H1 (cell line): ENCODE measurements around the gene SYNDIG1. TPM values are rescaled to one million over a fixed set of nuclear protein-coding genes. Genes with fewer than 3 reads are reported as not detected.
A peak's percentile ranks its signal among the peaks of the same experiment; 100 is the strongest.

ENCODE experiments used
- CTCF ChIA-PET: fragments of 300-600 bp; sonication (Branson Sonifier 250); formaldehyde crosslinking; loops from one replicate; lab custom pipeline; 2021; ENCODE audit not compliant: partially characterized antibody; lab: Charles Lee
- POLR2A ChIA-PET: fragments of 300-600 bp; sonication (Branson Sonifier 250); formaldehyde crosslinking; loops from one replicate; lab custom pipeline; 2021; ENCODE audit warnings: inconsistent platforms; ENCODE audit not compliant: partially characterized antibody; lab: Charles Lee
- DNase-seq, 2 experiments: peaks; one replicate each; pipeline versions ENCODE4 v3.0.0 to v3.0.0-alpha.2; 2010 to 2022; ENCODE audit warnings: low spot score in 2 of 2, low read depth in 1 of 2, mixed read lengths in 1 of 2
- FAIRE-seq: peaks from 2 replicates; lab custom pipeline; 2011; peaks lifted over from hg19 to GRCh38; lab: Jason Lieb, UNC
- H2AFZ ChIP-seq: 2 replicates; pipeline ENCODE4 v1.8.1; 2012; ENCODE audit warnings: low read length, inconsistent platforms
- H2AK5ac ChIP-seq: 2 replicates; pipeline ENCODE4 v1.6.1; 2013; ENCODE audit warnings: low read depth, low read length
- H2BK120ac ChIP-seq: replicated peaks from 2 replicates; pipeline ENCODE3; 2013; ENCODE audit warnings: low read depth, low read length, inconsistent platforms
- H2BK12ac ChIP-seq: 2 replicates; pipeline ENCODE4 v1.6.1; 2013; ENCODE audit warnings: low read depth, low read length
- H2BK15ac ChIP-seq: 2 replicates; pipeline ENCODE4 v1.6.1; 2013; ENCODE audit warnings: low read length
- H2BK20ac ChIP-seq: 2 replicates; pipeline ENCODE4 v1.6.1; 2013; ENCODE audit warnings: low read length
- H2BK5ac ChIP-seq: 2 replicates; pipeline ENCODE4 v1.6.1; 2013; ENCODE audit warnings: low read depth, low read length
- H3K14ac ChIP-seq: 2 replicates; pipeline ENCODE4 v1.6.1; 2013; ENCODE audit warnings: inconsistent platforms; ENCODE audit not compliant: insufficient read length
- H3K18ac ChIP-seq: 2 replicates; pipeline ENCODE4 v1.6.1; 2013; ENCODE audit warnings: low read length; ENCODE audit errors: extremely low read depth
- H3K23ac ChIP-seq: 2 replicates; pipeline ENCODE4 v1.6.1; 2013; ENCODE audit warnings: inconsistent platforms; ENCODE audit not compliant: insufficient read length
- H3K23me2 ChIP-seq: 2 replicates; pipeline ENCODE4 v1.6.1; 2013; ENCODE audit warnings: low read depth, low read length
- H3K27ac ChIP-seq: 2 replicates; pipeline ENCODE4 v1.6.1; 2011; ENCODE audit warnings: low read depth, low read length, inconsistent platforms
- H3K27me3 ChIP-seq, 4 experiments: replicated peaks in 1 of 4; 1 replicate in 1 of 4; 2 replicates in 3 of 4; pipeline versions ENCODE4 v1.6.1 to v1.8.1; 2011 to 2013; ENCODE audit warnings: low read length in 3 of 4, mild to moderate bottlenecking in 3 of 4, inconsistent platforms in 2 of 4, mixed read lengths in 2 of 4, moderate library complexity in 1 of 4; ENCODE audit not compliant: control insufficient read depth in 3 of 4, insufficient read depth in 3 of 4; ENCODE audit errors: extremely low read depth in 1 of 4
- H3K36me3 ChIP-seq, 4 experiments: 2 replicates each; pipeline versions ENCODE4 v1.6.1 to v1.8.1; 2011 to 2013; ENCODE audit warnings: mild to moderate bottlenecking in 4 of 4, low read length in 3 of 4, moderate library complexity in 2 of 4, control low read depth in 1 of 4, inconsistent platforms in 1 of 4; ENCODE audit not compliant: insufficient read depth in 4 of 4, control insufficient read depth in 2 of 4
- H3K4ac ChIP-seq: replicated peaks from 2 replicates; pipeline ENCODE3; 2013; ENCODE audit warnings: low read length, low read depth, mixed read lengths, inconsistent platforms; ENCODE audit not compliant: insufficient read length
- H3K4me1 ChIP-seq, 4 experiments: replicated peaks in 1 of 4; 1 replicate in 1 of 4; 2 replicates in 3 of 4; pipeline versions ENCODE4 v1.6.1 to v1.8.1; 2011 to 2013; ENCODE audit warnings: low read length in 3 of 4, inconsistent platforms in 2 of 4, mixed read lengths in 1 of 4; ENCODE audit not compliant: insufficient read depth in 4 of 4, control insufficient read depth in 3 of 4
- H3K4me2 ChIP-seq, 2 experiments: 2 replicates each; pipeline versions ENCODE4 v1.6.1 to v1.8.1; 2011 to 2013; ENCODE audit warnings: low read depth in 2 of 2, low read length in 2 of 2, control low read depth in 1 of 2, inconsistent platforms in 1 of 2, mild to moderate bottlenecking in 1 of 2; ENCODE audit not compliant: insufficient read depth in 1 of 2
- H3K4me3 ChIP-seq, 4 experiments: fragments of 200-600, 300-600 bp in 1 of 4; sonication (generic), shearing (Covaris generic), sonication (Bioruptor Twin) in 1 of 4; 2 replicates each; pipeline versions ENCODE4 v1.5.1 to v1.8.1; 2011 to 2016; ENCODE audit warnings: low read length in 4 of 4, low read depth in 3 of 4, control low read depth in 2 of 4, inconsistent platforms in 2 of 4, mild to moderate bottlenecking in 2 of 4, mixed read lengths in 1 of 4, moderate library complexity in 1 of 4; ENCODE audit not compliant: insufficient read depth in 2 of 4; ENCODE audit errors: extremely low read depth in 1 of 4
- H3K56ac ChIP-seq: replicated peaks from 2 replicates; pipeline ENCODE3; 2013; ENCODE audit warnings: low read depth, mild to moderate bottlenecking, mixed read lengths, low read length, inconsistent platforms; ENCODE audit not compliant: insufficient read length
- H3K79me1 ChIP-seq: 2 replicates; pipeline ENCODE4 v1.6.1; 2013; ENCODE audit warnings: low read depth, low read length, control low read depth
- H3K79me2 ChIP-seq, 2 experiments: 2 replicates each; pipeline versions ENCODE4 v1.6.1 to v1.8.1; 2012 to 2013; ENCODE audit warnings: low read length in 2 of 2, mild to moderate bottlenecking in 2 of 2, inconsistent platforms in 1 of 2; ENCODE audit not compliant: insufficient read depth in 2 of 2, control insufficient read depth in 1 of 2
- H3K9ac ChIP-seq, 4 experiments: replicated peaks in 1 of 4; 1 replicate in 1 of 4; 2 replicates in 3 of 4; pipeline versions ENCODE4 v1.6.1 to v1.8.1; 2011 to 2013; ENCODE audit warnings: low read depth in 3 of 4, low read length in 3 of 4, control low read depth in 2 of 4, mild to moderate bottlenecking in 2 of 4, moderate library complexity in 2 of 4, inconsistent platforms in 1 of 4; ENCODE audit errors: extremely low read depth in 1 of 4
- H3K9me3 ChIP-seq, 2 experiments: 2 replicates each; pipeline versions ENCODE4 v1.6.1 to v1.8.1; 2012 to 2013; ENCODE audit warnings: mild to moderate bottlenecking in 2 of 2, moderate library complexity in 2 of 2, control low read depth in 1 of 2, inconsistent platforms in 1 of 2, low read depth in 1 of 2, low read length in 1 of 2, mixed read lengths in 1 of 2; ENCODE audit not compliant: insufficient read depth in 2 of 2
- H4K20me1 ChIP-seq, 2 experiments: replicated peaks in 1 of 2; 2 replicates each; pipeline versions ENCODE3 to v1.8.1; 2011 to 2013; ENCODE audit warnings: inconsistent platforms in 2 of 2, low read length in 2 of 2, mild to moderate bottlenecking in 1 of 2; ENCODE audit not compliant: insufficient read depth in 2 of 2, control insufficient read depth in 1 of 2
- H4K5ac ChIP-seq: 2 replicates; pipeline ENCODE4 v1.6.1; 2013; ENCODE audit warnings: low read length, low read depth, mixed read lengths, inconsistent platforms; ENCODE audit not compliant: insufficient read length
- H4K8ac ChIP-seq: 2 replicates; pipeline ENCODE4 v1.8.0; 2013; ENCODE audit warnings: mild to moderate bottlenecking, moderate library complexity, low read length, inconsistent platforms; ENCODE audit not compliant: insufficient read depth; ENCODE audit errors: extremely low read depth
- H4K91ac ChIP-seq: replicated peaks from 2 replicates; pipeline ENCODE3; 2013; ENCODE audit warnings: low read length, mixed read lengths, inconsistent platforms; ENCODE audit not compliant: insufficient read length
- ATF3 ChIP-seq: IDR thresholded peaks from 2 replicates; pipeline ENCODE4 v1.6.1; 2011; ENCODE audit warnings: low read depth, mild to moderate bottlenecking, low read length; ENCODE audit not compliant: insufficient read depth
- CBX5 ChIP-seq: fragments of 300-800, 300-1000 bp; sonication (generic); IDR thresholded peaks from 2 replicates; pipeline ENCODE4 v1.7.1; 2016; ENCODE audit warnings: antibody characterized with exemption, low read length, low read depth
- POLR2A ChIP-seq, 2 experiments: IDR thresholded peaks; 1 replicate in 1 of 2; 2 replicates in 1 of 2; pipeline ENCODE4 v1.6.1; 2011; ENCODE audit warnings: low read depth in 2 of 2, low read length in 2 of 2, mild to moderate bottlenecking in 2 of 2; ENCODE audit errors: control extremely low read depth in 1 of 2
- POU5F1 ChIP-seq: IDR thresholded peaks from 2 replicates; pipeline ENCODE4 v1.6.1; 2011; ENCODE audit warnings: low read depth, mild to moderate bottlenecking, low read length, moderate library complexity
- SP2 ChIP-seq: IDR thresholded peaks from 2 replicates; pipeline ENCODE4 v1.6.1; 2012; ENCODE audit warnings: mild to moderate bottlenecking, low read length, inconsistent platforms
- TAF7 ChIP-seq: optimal IDR thresholded peaks from 2 replicates; pipeline ENCODE3; 2011; ENCODE audit warnings: low read depth, mild to moderate bottlenecking, inconsistent platforms, low read length, moderate library complexity, borderline replicate concordance
- WGBS, 2 experiments: shearing (Covaris generic) in 1 of 2; methylation state at CpG; one replicate each; pipeline versions ENCODE4 v1.1.6 to v1.1.7; 2013 to 2015; ENCODE audit warnings: low lambda C conversion rate in 2 of 2, mixed read lengths in 2 of 2, inconsistent platforms in 1 of 2, low coverage in 1 of 2, missing lambda C conversion rate in 1 of 2; ENCODE audit not compliant: insufficient replicate concordance in 2 of 2, insufficient coverage in 1 of 2, insufficient read length in 1 of 2; ENCODE audit errors: extremely low coverage in 1 of 2, missing lambda C conversion rate in 1 of 2; 5-methylcytosine and 5-hydroxymethylcytosine counted together
- polyA plus RNA-seq, 7 experiments: library from polyadenylated mRNA; depleted of rRNA in 3 of 7; stranded (reverse) in 5 of 7; unstranded in 2 of 7; fragments of >200 nt in 5 of 7; fragments of 200-250 nt in 2 of 7; gene quantifications; 1 replicate in 5 of 7; 2 replicates in 1 of 7; 4 replicates in 1 of 7; pipeline versions ENCODE4 v1.2.1 to v1.2.3, GENCODE V29; 2011 to 2013; ENCODE audit warnings: missing spikeins in 2 of 7, mixed read lengths in 2 of 7
- total RNA-seq: library from RNA; stranded (reverse); fragmentation: NEBNext Ultra II Directional; extraction: Animal tissue kit (Norgen Biotek cat#: 25700); gene quantifications from 2 replicates; pipeline ENCODE4 v1.2.1, GENCODE V29; 2021
- TF ChIP-seq, protein P1 (sequence below), 3 experiments: IDR thresholded peaks; 1 replicate in 2 of 3; 2 replicates in 1 of 3; pipeline versions ENCODE4 v1.5.1 to v1.6.1; 2011; ENCODE audit warnings: low read length in 3 of 3, mild to moderate bottlenecking in 3 of 3, inconsistent platforms in 2 of 3, low read depth in 1 of 3, moderate library complexity in 1 of 3; ENCODE audit not compliant: insufficient read depth in 1 of 3; ENCODE audit errors: control extremely low read depth in 1 of 3

The SYNDIG1 gene
- total and polyA plus RNA-seq, 2 of the 8 experiments (the other 6 are each of a cell fraction or from before 2014, with no cell fraction given), result 6.5 to 7.8 TPM

- DNase-seq (no peak), FAIRE-seq (no peak)
- Histone ChIP-seq H3K23ac (no peak overlapping the region), H4K5ac (no peak overlapping the region), H3K14ac (no peak overlapping the region), H4K91ac (no peak overlapping the region), H3K4ac (no peak overlapping the region), H2BK120ac (no peak overlapping the region), H2BK12ac (no peak overlapping the region), H4K8ac (peak overlapping the region; percentile 45), H2BK20ac (no peak overlapping the region), H3K4me3 (no peak overlapping the region), H3K4me1 (no peaks in the 10 kb centered on the region; a peak in 1 of 7 replicates), H3K27ac (no peak overlapping the region), H4K20me1 (peaks cover 5 to 6% of the 10 kb centered on the region in 2 experiments), H3K23me2 (no peaks in the 10 kb centered on the region; the same call in 1 of the 2 replicates), H2BK5ac (no peak overlapping the region), H3K56ac (no peak overlapping the region), H3K18ac (no peak overlapping the region), H3K79me1 (no peaks in the 10 kb centered on the region), H3K9ac (no peak overlapping the region), H2BK15ac (no peak overlapping the region), H3K36me3 (no peaks in the 10 kb centered on the region), H3K4me2 (no peak overlapping the region), H3K9me3 (no peaks in the 10 kb centered on the region), H3K27me3 (no peaks in the 10 kb centered on the region), H2AFZ (no peak overlapping the region), H3K79me2 (no peaks in the 10 kb centered on the region), H2AK5ac (no peak overlapping the region)
- 91% methylated on average over 10 of the region's 10 CpGs; no CpG with 5 or more reads in 1 of the 2 experiments for WGBS, 2 experiments
- POLR2A ChIA-PET, result no interaction called here
- CTCF ChIA-PET, result no interaction called here
- no peak for TF ChIP-seq POLR2A (IDR thresholded peaks at IDR 0.05; ENCODE audit: control extremely low read depth in 1 of 2, low read depth in 2 of 2, low read length in 2 of 2)
- TF ChIP-seq CBX5, result no peak
- no peak for TF ChIP-seq ATF3
- TF ChIP-seq, protein P1, sequence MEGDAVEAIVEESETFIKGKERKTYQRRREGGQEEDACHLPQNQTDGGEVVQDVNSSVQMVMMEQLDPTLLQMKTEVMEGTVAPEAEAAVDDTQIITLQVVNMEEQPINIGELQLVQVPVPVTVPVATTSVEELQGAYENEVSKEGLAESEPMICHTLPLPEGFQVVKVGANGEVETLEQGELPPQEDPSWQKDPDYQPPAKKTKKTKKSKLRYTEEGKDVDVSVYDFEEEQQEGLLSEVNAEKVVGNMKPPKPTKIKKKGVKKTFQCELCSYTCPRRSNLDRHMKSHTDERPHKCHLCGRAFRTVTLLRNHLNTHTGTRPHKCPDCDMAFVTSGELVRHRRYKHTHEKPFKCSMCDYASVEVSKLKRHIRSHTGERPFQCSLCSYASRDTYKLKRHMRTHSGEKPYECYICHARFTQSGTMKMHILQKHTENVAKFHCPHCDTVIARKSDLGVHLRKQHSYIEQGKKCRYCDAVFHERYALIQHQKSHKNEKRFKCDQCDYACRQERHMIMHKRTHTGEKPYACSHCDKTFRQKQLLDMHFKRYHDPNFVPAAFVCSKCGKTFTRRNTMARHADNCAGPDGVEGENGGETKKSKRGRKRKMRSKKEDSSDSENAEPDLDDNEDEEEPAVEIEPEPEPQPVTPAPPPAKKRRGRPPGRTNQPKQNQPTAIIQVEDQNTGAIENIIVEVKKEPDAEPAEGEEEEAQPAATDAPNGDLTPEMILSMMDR (IDR thresholded peaks at IDR 0.05; ENCODE audit: control extremely low read depth in 1 of 3, insufficient read depth in 1 of 3, low read depth in 1 of 3, low read length in 3 of 3), result no peak
- no peak for TF ChIP-seq TAF7
- TF ChIP-seq SP2, result no peak
- no peak for TF ChIP-seq POU5F1
Measured at GRCh38 chr20:24579475-24579874, 110.0 kb downstream of the SYNDIG1 start.
